Measurements from ENCODE around the gene MACROD1.

The MACROD1 gene

DNA sequence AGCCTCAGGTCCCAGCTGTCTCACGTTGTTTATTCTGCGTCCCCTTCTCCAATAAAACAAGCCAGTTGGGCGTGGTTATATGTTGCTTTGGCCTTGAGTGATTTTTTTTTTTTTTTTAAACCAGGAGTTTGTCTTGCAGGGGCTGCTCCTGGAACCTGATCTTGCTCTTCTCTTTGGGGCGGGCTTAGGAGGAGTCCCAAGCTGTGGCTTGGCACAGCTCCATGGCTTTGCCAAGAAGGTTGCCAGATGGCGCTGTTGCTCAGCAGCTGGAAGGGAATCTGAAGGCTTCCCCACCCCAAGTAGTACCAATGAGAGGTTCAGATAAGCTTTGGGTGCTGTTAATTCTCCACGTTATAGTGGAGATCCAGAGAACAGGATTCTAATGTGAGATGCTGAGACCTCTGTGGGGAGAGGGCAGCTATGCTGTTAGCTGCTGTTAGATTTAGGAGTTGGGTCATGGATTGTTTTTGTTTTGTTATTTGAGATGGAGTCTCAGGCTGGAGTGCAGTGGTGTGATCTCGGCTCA is 38.6 kb upstream of the MACROD1 start:
- ATAC-seq (ENCODE audit: low read depth) (peak; percentile 66), DNase-seq (ENCODE audit: low spot score) (peak; percentile 78)
- Histone ChIP-seq H3K4me3 (ENCODE audit: severe bottlenecking) (no peak overlapping the region), H3K4me1 (ENCODE audit: insufficient read depth, poor library complexity, severe bottlenecking) (no peaks in the 10 kb centered on the region), H3K36me3 (ENCODE audit: low read depth) (peaks cover 69% of the 10 kb centered on the region), H3K9me3 (ENCODE audit: severe bottlenecking) (no peaks in the 10 kb centered on the region), H3K27ac (ENCODE audit: poor library complexity, severe bottlenecking) (no peak overlapping the region), H3K27me3 (ENCODE audit: insufficient read depth, poor library complexity, severe bottlenecking) (no peaks in the 10 kb centered on the region)
- TF ChIP-seq, protein P1, sequence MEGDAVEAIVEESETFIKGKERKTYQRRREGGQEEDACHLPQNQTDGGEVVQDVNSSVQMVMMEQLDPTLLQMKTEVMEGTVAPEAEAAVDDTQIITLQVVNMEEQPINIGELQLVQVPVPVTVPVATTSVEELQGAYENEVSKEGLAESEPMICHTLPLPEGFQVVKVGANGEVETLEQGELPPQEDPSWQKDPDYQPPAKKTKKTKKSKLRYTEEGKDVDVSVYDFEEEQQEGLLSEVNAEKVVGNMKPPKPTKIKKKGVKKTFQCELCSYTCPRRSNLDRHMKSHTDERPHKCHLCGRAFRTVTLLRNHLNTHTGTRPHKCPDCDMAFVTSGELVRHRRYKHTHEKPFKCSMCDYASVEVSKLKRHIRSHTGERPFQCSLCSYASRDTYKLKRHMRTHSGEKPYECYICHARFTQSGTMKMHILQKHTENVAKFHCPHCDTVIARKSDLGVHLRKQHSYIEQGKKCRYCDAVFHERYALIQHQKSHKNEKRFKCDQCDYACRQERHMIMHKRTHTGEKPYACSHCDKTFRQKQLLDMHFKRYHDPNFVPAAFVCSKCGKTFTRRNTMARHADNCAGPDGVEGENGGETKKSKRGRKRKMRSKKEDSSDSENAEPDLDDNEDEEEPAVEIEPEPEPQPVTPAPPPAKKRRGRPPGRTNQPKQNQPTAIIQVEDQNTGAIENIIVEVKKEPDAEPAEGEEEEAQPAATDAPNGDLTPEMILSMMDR (IDR thresholded peaks at IDR 0.05; ENCODE audit: poor library complexity, severe bottlenecking): peak; percentile 87

DNA sequence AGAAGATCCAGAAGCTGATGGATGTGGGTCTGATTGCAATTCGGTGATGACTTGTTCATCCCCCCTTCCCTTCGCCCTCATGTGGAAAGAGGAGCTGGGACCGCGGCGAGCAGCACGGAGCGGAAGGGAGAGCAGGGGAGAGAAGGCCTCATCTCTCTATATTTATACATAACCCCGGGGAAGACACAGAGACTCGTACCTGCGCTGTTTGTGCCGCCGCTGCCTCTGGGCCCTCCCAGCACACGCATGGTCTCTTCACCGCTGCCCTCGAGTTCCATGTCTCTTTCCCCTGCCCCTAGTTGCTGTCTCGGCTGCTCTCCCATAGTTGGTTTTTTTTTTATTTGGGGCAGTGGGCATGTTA is 38.1 kb upstream of the MACROD1 start:
- ATAC-seq (ENCODE audit: low read depth) (no peak), DNase-seq (ENCODE audit: low spot score) (no peak)
- Histone ChIP-seq H3K4me3 (ENCODE audit: severe bottlenecking) (no peak overlapping the region), H3K4me1 (ENCODE audit: insufficient read depth, poor library complexity, severe bottlenecking) (no peaks in the 10 kb centered on the region), H3K27ac (ENCODE audit: poor library complexity, severe bottlenecking) (no peak overlapping the region), H3K36me3 (ENCODE audit: low read depth) (peaks cover 71% of the 10 kb centered on the region), H3K27me3 (ENCODE audit: insufficient read depth, poor library complexity, severe bottlenecking) (no peaks in the 10 kb centered on the region), H3K9me3 (ENCODE audit: severe bottlenecking) (no peaks in the 10 kb centered on the region)
- TF ChIP-seq, protein P1 (IDR thresholded peaks at IDR 0.05; ENCODE audit: poor library complexity, severe bottlenecking): no peak

DNA sequence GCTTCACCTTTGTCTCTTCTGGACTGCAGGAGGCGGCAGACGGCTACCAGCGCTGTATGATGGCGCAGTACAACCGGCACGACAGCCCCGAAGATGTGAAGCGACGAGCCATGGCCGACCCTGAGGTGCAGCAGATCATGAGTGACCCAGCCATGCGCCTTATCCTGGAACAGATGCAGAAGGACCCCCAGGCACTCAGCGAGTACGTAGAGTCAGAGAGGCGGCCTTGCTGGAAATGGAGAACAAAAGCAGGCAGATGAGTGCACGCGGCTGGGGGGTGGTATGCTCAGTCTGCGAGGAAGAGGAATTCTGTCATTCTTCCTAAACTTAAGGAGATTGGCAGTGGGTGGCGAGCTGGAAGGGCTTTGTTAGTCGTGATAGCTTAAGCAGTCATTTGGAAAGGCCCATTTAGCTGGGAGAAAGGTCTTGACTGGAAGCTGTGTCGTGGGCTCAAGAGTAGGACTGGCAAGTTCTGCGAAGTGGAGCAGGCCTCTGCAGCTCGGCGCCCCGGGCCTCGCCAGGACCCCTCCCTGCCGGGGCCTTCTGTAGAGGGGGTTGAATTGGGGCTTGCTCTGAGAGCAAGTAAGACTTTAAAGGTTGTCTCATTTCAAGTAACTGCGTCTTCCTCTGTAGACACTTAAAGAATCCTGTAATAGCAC is 37.6 kb upstream of the MACROD1 start:
- Histone ChIP-seq H3K4me3 (ENCODE audit: severe bottlenecking) (no peak overlapping the region), H3K27ac (ENCODE audit: poor library complexity, severe bottlenecking) (no peak overlapping the region), H3K4me1 (ENCODE audit: insufficient read depth, poor library complexity, severe bottlenecking) (no peaks in the 10 kb centered on the region), H3K36me3 (ENCODE audit: low read depth) (peaks cover 76% of the 10 kb centered on the region), H3K27me3 (ENCODE audit: insufficient read depth, poor library complexity, severe bottlenecking) (no peaks in the 10 kb centered on the region), H3K9me3 (ENCODE audit: severe bottlenecking) (no peaks in the 10 kb centered on the region)
- DNase-seq (ENCODE audit: low spot score) (no peak), ATAC-seq (ENCODE audit: low read depth) (no peak)
- TF ChIP-seq, protein P1 (IDR thresholded peaks at IDR 0.05; ENCODE audit: poor library complexity, severe bottlenecking): no peak

DNA sequence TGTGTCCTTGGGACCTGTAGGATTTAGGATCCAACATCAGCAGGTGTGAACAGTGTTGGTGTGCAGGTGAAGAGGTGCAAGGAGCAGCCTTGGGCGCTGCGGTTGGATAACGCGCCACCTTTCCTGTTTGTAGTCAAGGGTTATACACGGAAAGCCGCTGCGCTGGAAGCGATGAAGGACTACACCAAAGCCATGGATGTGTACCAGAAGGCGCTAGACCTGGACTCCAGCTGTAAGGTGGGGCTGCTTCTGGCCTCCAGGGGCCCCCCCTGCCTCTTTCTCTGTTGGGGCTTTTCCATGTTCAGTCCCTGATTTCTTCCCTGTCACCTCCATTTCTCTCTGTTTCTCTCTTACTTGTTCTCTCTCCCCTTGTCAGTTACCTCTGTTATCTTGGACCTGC is 37.1 kb upstream of the MACROD1 start:
- H3K4me1 ChIP-seq (ENCODE audit: insufficient read depth, poor library complexity, severe bottlenecking): no peaks in the 10 kb centered on the region
- H3K27ac ChIP-seq (ENCODE audit: poor library complexity, severe bottlenecking): no peak overlapping the region
- no peak overlapping the region for H3K4me3 ChIP-seq (ENCODE audit: severe bottlenecking)
- ATAC-seq (ENCODE audit: low read depth) (no peak), DNase-seq (ENCODE audit: low spot score) (no peak)
- H3K9me3 ChIP-seq (ENCODE audit: severe bottlenecking): no peaks in the 10 kb centered on the region
- peaks cover 82% of the 10 kb centered on the region for H3K36me3 ChIP-seq (ENCODE audit: low read depth)
- H3K27me3 ChIP-seq (ENCODE audit: insufficient read depth, poor library complexity, severe bottlenecking): no peaks in the 10 kb centered on the region
- TF ChIP-seq, protein P1 (IDR thresholded peaks at IDR 0.05; ENCODE audit: poor library complexity, severe bottlenecking): no peak

DNA sequence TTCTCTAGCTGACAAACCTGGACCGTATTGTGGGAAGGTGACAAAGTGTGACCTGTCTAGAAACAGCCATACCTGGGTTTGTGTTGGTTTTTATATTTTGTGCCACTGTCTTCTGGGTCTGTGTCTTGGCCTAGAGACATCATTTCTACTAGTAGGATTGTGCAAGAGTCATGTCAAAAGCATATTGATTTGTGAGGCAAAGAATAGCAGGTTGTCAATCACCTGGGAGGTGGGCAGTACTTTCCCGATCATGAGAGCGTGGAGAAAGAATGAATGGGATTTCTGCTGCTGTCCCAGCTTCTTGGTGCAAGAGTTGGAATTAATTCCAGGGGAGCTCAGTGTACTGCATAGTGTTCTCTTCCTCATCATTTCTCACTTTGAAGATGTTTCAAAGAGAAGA is 35.6 kb upstream of the MACROD1 start:
- Histone ChIP-seq H3K4me1 (ENCODE audit: insufficient read depth, poor library complexity, severe bottlenecking) (no peaks in the 10 kb centered on the region), H3K36me3 (ENCODE audit: low read depth) (peaks cover 90% of the 10 kb centered on the region), H3K4me3 (ENCODE audit: severe bottlenecking) (no peak overlapping the region), H3K27me3 (ENCODE audit: insufficient read depth, poor library complexity, severe bottlenecking) (no peaks in the 10 kb centered on the region), H3K9me3 (ENCODE audit: severe bottlenecking) (no peaks in the 10 kb centered on the region), H3K27ac (ENCODE audit: poor library complexity, severe bottlenecking) (no peak overlapping the region)
- TF ChIP-seq, protein P1 (IDR thresholded peaks at IDR 0.05; ENCODE audit: poor library complexity, severe bottlenecking): no peak
- ATAC-seq (ENCODE audit: low read depth) (no peak), DNase-seq (ENCODE audit: low spot score) (no peak)
